KMS-11 (cell line): ENCODE data around the gene C18orf32.

ENCODE experiments used
- H2AFZ ChIP-seq: fragments of 200-600 bp; sonication (generic); 2 replicates; pipeline ENCODE4 v1.6.1; 2016; ENCODE audit warnings: antibody characterized with exemption, mixed run types, low read depth
- H3K27ac ChIP-seq: fragments of 200-600 bp; sonication (generic); 2 replicates; pipeline ENCODE4 v1.6.1; 2016; ENCODE audit warnings: mild to moderate bottlenecking, mixed run types
- H3K27me3 ChIP-seq: fragments of 200-600 bp; sonication (generic); 2 replicates; pipeline ENCODE4 v1.6.1; 2017; ENCODE audit warnings: mild to moderate bottlenecking, low read depth, mixed run types, moderate library complexity; ENCODE audit not compliant: insufficient read depth
- H3K36me3 ChIP-seq: fragments of 200-600 bp; sonication (generic); 2 replicates; pipeline ENCODE4 v1.6.1; 2017; ENCODE audit warnings: mild to moderate bottlenecking, mixed run types; ENCODE audit not compliant: insufficient read depth
- H3K4me1 ChIP-seq: fragments of 200-600 bp; sonication (generic); 2 replicates; pipeline ENCODE4 v1.6.1; 2016; ENCODE audit warnings: mild to moderate bottlenecking, low read depth, mixed run types; ENCODE audit not compliant: poor library complexity, severe bottlenecking
- H3K4me2 ChIP-seq: fragments of 200-600 bp; sonication (generic); 2 replicates; pipeline ENCODE4 v1.7.0; 2016; ENCODE audit warnings: mild to moderate bottlenecking, mixed run types
- H3K4me3 ChIP-seq: fragments of 200-600 bp; sonication (generic); IDR thresholded peaks from 2 replicates; pipeline ENCODE4 v1.6.1; 2017; ENCODE audit warnings: low read depth, low read length, mixed read lengths; ENCODE audit not compliant: insufficient read depth
- H3K79me2 ChIP-seq: fragments of 200-600 bp; sonication (generic); 2 replicates; pipeline ENCODE4 v1.6.1; 2016; ENCODE audit warnings: low read depth, mixed run types; ENCODE audit not compliant: insufficient read depth
- H3K9ac ChIP-seq: fragments of 200-600 bp; sonication (generic); 2 replicates; pipeline ENCODE4 v1.6.1; 2016; ENCODE audit warnings: mild to moderate bottlenecking, mixed run types
- H4K20me1 ChIP-seq: fragments of 200-600 bp; sonication (generic); 2 replicates; pipeline ENCODE4 v1.6.1; 2016; ENCODE audit warnings: mild to moderate bottlenecking, mixed run types; ENCODE audit not compliant: insufficient read depth
- CTCF ChIP-seq: fragments of 200-600 bp; sonication (generic); conservative IDR thresholded peaks from 2 replicates; pipeline ENCODE4 v1.6.1; 2017; ENCODE audit warnings: low read depth, mild to moderate bottlenecking, antibody characterized with exemption, low read length, moderate library complexity, mixed read lengths

Gene C18orf32

GRCh38 chr18:49495076-49495475 lies 8.0 kb upstream of the C18orf32 start:
- peaks cover 2% of the 10 kb centered on the region; the same call in 1 of the 2 replicates for H4K20me1 ChIP-seq

GRCh38 chr18:49494660-49495059 lies 7.6 kb upstream of the C18orf32 start:
- Histone ChIP-seq H3K27me3 (no peaks in the 10 kb centered on the region), H3K36me3 (peaks cover 21% of the 10 kb centered on the region; the same call in 1 of the 2 replicates), H3K9ac (no peak overlapping the region), H3K27ac (no peak overlapping the region), H4K20me1 (peaks cover 6% of the 10 kb centered on the region; the same call in 1 of the 2 replicates), H3K4me1 (peaks cover 15% of the 10 kb centered on the region), H3K4me3 (no peak overlapping the region), H3K4me2 (no peak overlapping the region), H2AFZ (no peak overlapping the region), H3K79me2 (peaks cover 27% of the 10 kb centered on the region)
- TF ChIP-seq CTCF: no peak

More at GRCh38 chr18:49495076-49495475, 8.0 kb upstream of the C18orf32 start:
- Histone ChIP-seq H3K27me3 (no peaks in the 10 kb centered on the region), H3K4me2 (no peak overlapping the region), H3K27ac (no peak overlapping the region), H3K4me1 (peaks cover 11% of the 10 kb centered on the region), H3K4me3 (no peak overlapping the region), H3K36me3 (peaks cover 17% of the 10 kb centered on the region; the same call in 1 of the 2 replicates), H3K79me2 (peaks cover 22% of the 10 kb centered on the region), H2AFZ (no peak overlapping the region), H3K9ac (no peak overlapping the region)
- TF ChIP-seq CTCF: no peak

- no peak for TF ChIP-seq CTCF
- H3K79me2 ChIP-seq: peaks cover 34% of the 10 kb centered on the region
- peak overlapping the region; percentile 30 for H3K4me3 ChIP-seq
- no peak overlapping the region for H3K27ac ChIP-seq
- no peak overlapping the region for H3K4me2 ChIP-seq
- H3K9ac ChIP-seq: peak overlapping the region; percentile 98; the same call in 1 of the 2 replicates
- peaks cover 11% of the 10 kb centered on the region; the same call in 1 of the 2 replicates for H4K20me1 ChIP-seq
- H2AFZ ChIP-seq: 0 out of 2 replicates have a peak overlapping the region, but pooled peaks have one; percentile 3
- H3K27me3 ChIP-seq: no peaks in the 10 kb centered on the region
- peaks cover 33% of the 10 kb centered on the region for H3K4me1 ChIP-seq
- peaks cover 40% of the 10 kb centered on the region; the same call in 1 of the 2 replicates for H3K36me3 ChIP-seq
Measured at GRCh38 chr18:49492694-49493033, 5.6 kb upstream of the C18orf32 start.

- H3K36me3 ChIP-seq: peaks cover 40% of the 10 kb centered on the region; the same call in 1 of the 2 replicates
- no peaks in the 10 kb centered on the region for H3K27me3 ChIP-seq
- H3K4me2 ChIP-seq: peak within 1 kb of the TSS; percentile 97
- H2AFZ ChIP-seq: peak within 1 kb of the TSS; percentile 37
- H3K79me2 ChIP-seq: peaks cover 34% of the 10 kb centered on the region
- peak within 1 kb of the TSS; percentile 98 for H3K9ac ChIP-seq
- peaks cover 11% of the 10 kb centered on the region; the same call in 1 of the 2 replicates for H4K20me1 ChIP-seq
- peak within 1 kb of the TSS; percentile 92 for H3K27ac ChIP-seq
- no peak for TF ChIP-seq CTCF
- H3K4me3 ChIP-seq: peak within 1 kb of the TSS; percentile 30
- peaks cover 38% of the 10 kb centered on the region for H3K4me1 ChIP-seq
Measured at GRCh38 chr18:49491857-49492693, 5.0 kb upstream of the C18orf32 start, which contains the start of gene RPL17. RPL17 (minus strand) TSS chr18:49492465.
